Thoracic aorta (tissue), 2 donors: ENCODE data around the gene LRRC25. TPM values are rescaled to one million over a fixed set of nuclear protein-coding genes. Genes with fewer than 3 reads are reported as not detected.

Experiments used
- ATAC-seq: fragments of 150-250 bp; one replicate; pipeline ENCODE4 v1.8.0; 2017; ENCODE audit warnings: low read depth; ENCODE audit not compliant: insufficient number of reproducible peaks, low FRiP score
- DNase-seq: peaks from one replicate; pipeline ENCODE4 v3.0.0-alpha.2; 2020; ENCODE audit warnings: low spot score
- H3K27ac ChIP-seq, 2 donors: fragments of 200-600 bp; sonication (generic); 1 replicate in 1 of 2; 2 replicates in 1 of 2; pipeline ENCODE4 v1.5.1; 2016; ENCODE audit warnings: mild to moderate bottlenecking in 2 of 2, moderate library complexity in 2 of 2
- H3K27me3 ChIP-seq: fragments of 200-600 bp; sonication (generic); replicated peaks from 2 replicates; pipeline ENCODE4 v1.6.0; 2016; ENCODE audit warnings: mild to moderate bottlenecking; ENCODE audit not compliant: insufficient read depth
- H3K36me3 ChIP-seq: fragments of 200-600 bp; sonication (generic); one replicate; pipeline ENCODE4 v1.5.1; 2016
- H3K4me1 ChIP-seq, 2 donors: fragments of 200-600 bp; sonication (generic); 1 replicate in 1 of 2; 2 replicates in 1 of 2; pipeline versions ENCODE4 v1.5.1 to v1.6.0; 2016; ENCODE audit warnings: low read depth in 2 of 2, mild to moderate bottlenecking in 1 of 2; ENCODE audit not compliant: control insufficient read depth in 1 of 2
- H3K4me3 ChIP-seq: fragments of 200-600 bp; sonication (generic); 2 replicates; pipeline ENCODE4 v1.5.1; 2016; ENCODE audit warnings: mild to moderate bottlenecking
- H3K9me3 ChIP-seq: fragments of 200-600 bp; sonication (generic); 2 replicates; pipeline ENCODE4 v1.5.1; 2016
- CTCF ChIP-seq: fragments of 200-600 bp; sonication (generic); IDR thresholded peaks from one replicate; pipeline ENCODE4 v1.5.1; 2019; ENCODE audit warnings: antibody characterized with exemption
- total RNA-seq, 2 donors: library from RNA; depleted of rRNA; stranded (reverse); fragments of >200 nt; gene quantifications; one replicate each; pipeline versions ENCODE4 v1.1.0 to v1.2.3, GENCODE V29; 2016

The LRRC25 gene
- total RNA-seq, 2 donors from 2014 or later = 18.7 to 30.3 TPM

- no peaks in the 10 kb centered on the region for H3K27me3 ChIP-seq
- TF ChIP-seq CTCF = no peak
- no peaks in the 10 kb centered on the region for H3K9me3 ChIP-seq
- no peaks in the 10 kb centered on the region for H3K36me3 ChIP-seq
- H3K4me3 ChIP-seq = peak overlapping the region; percentile 69
- peak overlapping the region; percentile 43 to 54 for H3K27ac ChIP-seq
- H3K4me1 ChIP-seq = peaks cover 17 to 55% of the 10 kb centered on the region in 2 donors
- ATAC-seq (no peak), DNase-seq (no peak)
Observed at GRCh38 chr19:18428787-18429674, 31.6 kb upstream of the LRRC25 start.

GRCh38 chr19:18428173-18428786, 30.9 kb upstream of the LRRC25 start:
- Histone ChIP-seq H3K36me3 (no peaks in the 10 kb centered on the region), H3K27me3 (no peaks in the 10 kb centered on the region), H3K27ac (peak overlapping the region; percentile 1 to 43), H3K9me3 (no peaks in the 10 kb centered on the region), H3K4me1 (peaks cover 15 to 59% of the 10 kb centered on the region in 2 donors), H3K4me3 (no peak overlapping the region)
- no peak for TF ChIP-seq CTCF
- DNase-seq (no peak), ATAC-seq (no peak)

- Histone ChIP-seq H3K9me3 (no peaks in the 10 kb centered on the region), H3K4me1 (peaks cover 15 to 57% of the 10 kb centered on the region in 2 donors), H3K27ac (no peak overlapping the region), H3K36me3 (no peaks in the 10 kb centered on the region), H3K27me3 (no peaks in the 10 kb centered on the region), H3K4me3 (no peak overlapping the region)
- TF ChIP-seq CTCF = no peak
- no peak for DNase-seq
- ATAC-seq = no peak
Observed at GRCh38 chr19:18427743-18428113, 30.3 kb upstream of the LRRC25 start.

GRCh38 chr19:18427080-18427742, 29.8 kb upstream of the LRRC25 start:
- H3K4me1 ChIP-seq = peaks cover 15 to 61% of the 10 kb centered on the region in 2 donors
- TF ChIP-seq CTCF = no peak

GRCh38 chr19:18426416-18426767, 29.0 kb upstream of the LRRC25 start:
- H3K4me1 ChIP-seq = peaks cover 15 to 65% of the 10 kb centered on the region in 2 donors
- peak overlapping the region; percentile 77 to 86 for H3K27ac ChIP-seq
- no peak for ATAC-seq
- no peak for TF ChIP-seq CTCF
- H3K9me3 ChIP-seq = no peaks in the 10 kb centered on the region
- H3K36me3 ChIP-seq = no peaks in the 10 kb centered on the region
- no peak for DNase-seq
- no peak overlapping the region for H3K4me3 ChIP-seq
- no peaks in the 10 kb centered on the region for H3K27me3 ChIP-seq

More at GRCh38 chr19:18427080-18427742, 29.8 kb upstream of the LRRC25 start:
- Histone ChIP-seq H3K36me3 (no peaks in the 10 kb centered on the region), H3K27me3 (no peaks in the 10 kb centered on the region), H3K27ac (peak overlapping the region; percentile 77 to 86), H3K9me3 (no peaks in the 10 kb centered on the region), H3K4me3 (no peak overlapping the region)
- ATAC-seq (no peak), DNase-seq (no peak)
